HepG2 (cell line): Measurements from ENCODE around the gene STAB2. TPM values are rescaled to one million over a fixed set of nuclear protein-coding genes. Genes with fewer than 3 reads are reported as not detected.

Experiments
- ATAC-seq: fragments of 200-7000 bp; cut with Tn5 transposase; 3 replicates; pipeline ENCODE4 v1.9.1; 2020; ENCODE audit warnings: mild to moderate bottlenecking, moderate library complexity
- BruUV-seq: library from RNA; stranded (reverse); fragments of 400-500 nt; replicated peaks from 2 replicates; lab custom pipeline; 2021; lab: Mats Ljungman, UMichigan
- CTCF ChIA-PET: fragments of 300-600 bp; formaldehyde crosslinking; extraction: SDS; loops from one replicate; lab custom pipeline; 2021; ENCODE audit warnings: low total read pairs, inconsistent platforms, low intra/inter-chr PET ratio; lab: Yijun Ruan, JAX
- POLR2A ChIA-PET: fragments of 350-600 bp; sonication (Branson Sonifier 250); formaldehyde crosslinking; loops from one replicate; lab custom pipeline; 2020; ENCODE audit warnings: antibody characterized with exemption, inconsistent platforms; lab: Yijun Ruan, JAX
- DNase-seq: peaks from one replicate; pipeline ENCODE4 v3.0.0-alpha.2; 2015; ENCODE audit warnings: low spot score
- FAIRE-seq: peaks from 3 replicates; lab custom pipeline; 2011; peaks lifted over from hg19 to GRCh38; lab: Jason Lieb, UNC
- H2AFZ ChIP-seq: one replicate; pipeline ENCODE4 v1.6.1; 2011; ENCODE audit warnings: low read length, inconsistent platforms
- H3K27ac ChIP-seq: fragments of 300-600 bp; 3 replicates; pipeline ENCODE4 v1.8.0; 2011; ENCODE audit warnings: mixed run types, mild to moderate bottlenecking, mixed read lengths, low read length, inconsistent platforms; ENCODE audit not compliant: insufficient read depth; ENCODE audit errors: extremely low read length
- H3K27me3 ChIP-seq, 2 experiments: fragments of 200-600 bp in 1 of 2; 2 replicates in 1 of 2; 3 replicates in 1 of 2; pipeline versions ENCODE4 v1.6.0 to v1.8.0; 2011; ENCODE audit warnings: low read length in 2 of 2, mild to moderate bottlenecking in 2 of 2, moderate library complexity in 2 of 2, inconsistent platforms in 1 of 2; ENCODE audit not compliant: insufficient read depth in 2 of 2, control insufficient read depth in 1 of 2
- H3K36me3 ChIP-seq, 2 experiments: fragments of 200-600 bp in 1 of 2; replicated peaks in 1 of 2; 2 replicates in 1 of 2; 3 replicates in 1 of 2; pipeline versions ENCODE4 v1.5.1 to v1.8.0; 2011; ENCODE audit warnings: low read length in 2 of 2, inconsistent platforms in 1 of 2; ENCODE audit not compliant: insufficient read depth in 2 of 2, control insufficient read depth in 1 of 2
- H3K4me1 ChIP-seq: 2 replicates; pipeline ENCODE4 v1.5.1; 2012; ENCODE audit warnings: low read length, inconsistent platforms; ENCODE audit not compliant: insufficient read depth
- H3K4me2 ChIP-seq: 2 replicates; pipeline ENCODE4 v1.6.0; 2011; ENCODE audit warnings: low read depth, low read length, inconsistent platforms
- H3K4me3 ChIP-seq, 3 experiments: fragments of 200-600 bp in 1 of 3; sonication (generic), shearing (Covaris generic) in 1 of 3; replicated peaks in 1 of 3; 2 replicates each; pipeline ENCODE4 v1.5.1; 2011 to 2016; ENCODE audit warnings: low read length in 3 of 3, inconsistent platforms in 2 of 3, low read depth in 2 of 3, mild to moderate bottlenecking in 2 of 3, control low read depth in 1 of 3, mixed read lengths in 1 of 3; ENCODE audit not compliant: insufficient read depth in 1 of 3
- H3K79me2 ChIP-seq: one replicate; pipeline ENCODE4 v1.6.1; 2011; ENCODE audit warnings: low read length, inconsistent platforms; ENCODE audit not compliant: insufficient read depth
- H3K9ac ChIP-seq: 2 replicates; pipeline ENCODE4 v1.6.0; 2011; ENCODE audit warnings: mild to moderate bottlenecking, low read depth, low read length, inconsistent platforms; ENCODE audit not compliant: insufficient read depth
- H3K9me3 ChIP-seq: 2 replicates; pipeline ENCODE4 v1.5.1; 2012; ENCODE audit warnings: mild to moderate bottlenecking, low read length
- H4K20me1 ChIP-seq: 2 replicates; pipeline ENCODE4 v1.6.0; 2011; ENCODE audit warnings: inconsistent platforms, mild to moderate bottlenecking, low read length, moderate library complexity; ENCODE audit not compliant: insufficient read depth
- CTCF ChIP-seq: sonication (generic); formaldehyde crosslinking; IDR thresholded peaks from 2 replicates; pipeline ENCODE4 v1.5.0; 2020; ENCODE audit warnings: mild to moderate bottlenecking, missing genetic modification reagents, moderate library complexity
- HDAC1 ChIP-seq: sonication (generic); formaldehyde crosslinking; IDR thresholded peaks from 2 replicates; pipeline ENCODE4 v1.5.1; 2020; ENCODE audit warnings: mild to moderate bottlenecking, missing genetic modification reagents
- NFIC ChIP-seq: IDR thresholded peaks from 2 replicates; pipeline ENCODE4 v1.6.1; 2012; ENCODE audit warnings: mild to moderate bottlenecking, low read length, inconsistent platforms
- PLSCR1 ChIP-seq: sonication (generic); formaldehyde crosslinking; IDR thresholded peaks from 2 replicates; pipeline ENCODE4 v1.5.0; 2020; ENCODE audit warnings: missing genetic modification reagents, mild to moderate bottlenecking, borderline replicate concordance
- ZBTB26 ChIP-seq: IDR thresholded peaks from 2 replicates; pipeline ENCODE4 v1.6.1; 2016; ENCODE audit warnings: missing compliant biosample characterization, missing genetic modification reagents, borderline replicate concordance
- ZFY ChIP-seq: sonication (generic); formaldehyde crosslinking; IDR thresholded peaks from 2 replicates; pipeline ENCODE4 v1.4.0; 2020; ENCODE audit warnings: missing genetic modification reagents
- ZMYM3 ChIP-seq: sonication (generic); formaldehyde crosslinking; IDR thresholded peaks from 2 replicates; pipeline ENCODE4 v1.5.1; 2020; ENCODE audit warnings: mild to moderate bottlenecking, missing genetic modification reagents
- ZNF18 ChIP-seq: sonication (generic); formaldehyde crosslinking; IDR thresholded peaks from 2 replicates; pipeline ENCODE4 v1.8.0; 2022; ENCODE audit warnings: mild to moderate bottlenecking, missing genetic modification reagents; ENCODE audit not compliant: insufficient replicate concordance
- ZNF282 ChIP-seq: fragments of 450-650 bp; IDR thresholded peaks from 2 replicates; pipeline ENCODE4 v1.6.1; 2018; ENCODE audit not compliant: partially characterized antibody
- ZNF644 ChIP-seq: IDR thresholded peaks from 2 replicates; pipeline ENCODE4 v1.6.1; 2016; ENCODE audit warnings: low read depth
- ZNF768 ChIP-seq: sonication (generic); formaldehyde crosslinking; IDR thresholded peaks from 2 replicates; pipeline ENCODE4 v1.4.0; 2020; ENCODE audit warnings: missing genetic modification reagents
- WGBS: methylation state at CpG from one replicate; pipeline ENCODE4 v1.1.6; 2017; ENCODE audit warnings: low lambda C conversion rate; 5-methylcytosine and 5-hydroxymethylcytosine counted together
- in situ Hi-C: cut with HindIII; loops from 2 replicates; pipeline ENCODE4 v1.10.0; 2017; ENCODE audit warnings: low pct_unique_long_range_greater_than_20kb; ENCODE audit not compliant: extremely low pct_ligation_motif_present
- intact Hi-C: fragments of 100-400 bp; cut with micrococcal nuclease; formaldehyde crosslinking; loops from one replicate; pipeline ENCODE4 v1.10.0; 2022; ENCODE audit not compliant: unreplicated experiment
- polyA plus RNA-seq, 8 experiments: library from polyadenylated mRNA; depleted of rRNA in 3 of 8; stranded (reverse) in 7 of 8; unstranded in 1 of 8; fragments of >200 nt; fragmentation: Illumina TruSeq in 4 of 8; extraction: Trizol in 4 of 8; gene quantifications; 2 replicates each; pipeline versions ENCODE4 v1.2.1 to v1.2.3, GENCODE V29; 2011 to 2016; ENCODE audit warnings: low read depth in 4 of 8, missing spikeins in 1 of 8, mixed read lengths in 1 of 8; ENCODE audit not compliant: insufficient read depth in 1 of 8
- total RNA-seq, 5 experiments: library from RNA; depleted of rRNA; stranded (reverse); fragments of >200 nt; fragmentation: Illumina TruSeq; extraction: Trizol; gene quantifications; 2 replicates each; pipeline ENCODE4 v1.2.3, GENCODE V29; 2016; ENCODE audit warnings: low read depth in 1 of 5

Gene STAB2
- total and polyA plus RNA-seq, 2 of the 13 experiments (the other 11 are each of a cell fraction or from before 2014, with no cell fraction given): not detected

- TF ChIP-seq ZNF282 (no peak), ZMYM3 (CRISPR knock-in tag) (peak; percentile 53; the same call in 1 of the 2 replicates), ZFY (CRISPR knock-in tag) (peak; percentile 51; the same call in 1 of the 2 replicates), ZNF768 (CRISPR knock-in tag) (peak; percentile 77; the same call in 1 of the 2 replicates), ZNF644 (CRISPR knock-in tag) (peak; percentile 32; the same call in 1 of the 2 replicates), CTCF (CRISPR knock-in tag) (peak; percentile 33), HDAC1 (no peak), ZBTB26 (CRISPR knock-in tag) (peak; percentile 24; the same call in 1 of the 2 replicates)
These were observed 86.9 kb downstream of the STAB2 start (continued) for GRCh38 chr12:103673891-103674375.

- BruUV-seq: no TSS peak
- intact Hi-C loops: no loop called here
- ChIA-PET POLR2A (no interaction called here), CTCF (no interaction called here)
- in situ Hi-C loops: no loop called here
- H2AFZ ChIP-seq: no peak overlapping the region
- H3K4me1 ChIP-seq: peaks cover 29% of the 10 kb centered on the region
- no peak overlapping the region for H3K4me2 ChIP-seq
- DNase-seq (no peak), FAIRE-seq (no peak), ATAC-seq (no peak)
- H3K4me3 ChIP-seq: no peak overlapping the region
- H3K79me2 ChIP-seq: no peaks in the 10 kb centered on the region
- H3K9me3 ChIP-seq: no peaks in the 10 kb centered on the region
- H3K27ac ChIP-seq: no peak overlapping the region
- no peaks in the 10 kb centered on the region for H3K36me3 ChIP-seq
- H4K20me1 ChIP-seq: no peaks in the 10 kb centered on the region
- no peak overlapping the region for H3K9ac ChIP-seq
- no peak for TF ChIP-seq HDAC1
- no peak for TF ChIP-seq NFIC
- TF ChIP-seq PLSCR1 (CRISPR knock-in tag): no peak
- no peak for TF ChIP-seq ZNF18 (CRISPR knock-in tag)
- WGBS: 53% methylated on average over 3 of the region's 3 CpGs
- peaks cover 2 to 3% of the 10 kb centered on the region in 2 experiments; a peak in 2 of 5 replicates for H3K27me3 ChIP-seq
These were observed 89.8 kb downstream of the STAB2 start for GRCh38 chr12:103676893-103677292.
